HT-29 (cell line): ENCODE data around the gene SCFD2. TPM values are rescaled to one million over a fixed set of nuclear protein-coding genes. Genes with fewer than 3 reads are reported as not detected.

Source experiments
- DNase-seq: peaks from one replicate; pipeline ENCODE4 v3.0.0-alpha.2; 2015; ENCODE audit warnings: low spot score
- total RNA-seq: library from RNA; depleted of rRNA; stranded (reverse); fragments of >200 nt; shearing (Covaris generic); gene quantifications from 2 replicates; pipeline ENCODE4 v1.2.3, GENCODE V29; 2014

The SCFD2 gene
- total RNA-seq, 1 experiment from 2014 or later, result 33.1 TPM

GRCh38 chr4:52861171-52861823 lies 504.6 kb downstream of the SCFD2 start:
- no peak for DNase-seq

GRCh38 chr4:52860361-52860760 lies 505.5 kb downstream of the SCFD2 start:
- no peak for DNase-seq

- no peak for DNase-seq
These were observed 509.1 kb downstream of the SCFD2 start for GRCh38 chr4:52856801-52857200.

DNA sequence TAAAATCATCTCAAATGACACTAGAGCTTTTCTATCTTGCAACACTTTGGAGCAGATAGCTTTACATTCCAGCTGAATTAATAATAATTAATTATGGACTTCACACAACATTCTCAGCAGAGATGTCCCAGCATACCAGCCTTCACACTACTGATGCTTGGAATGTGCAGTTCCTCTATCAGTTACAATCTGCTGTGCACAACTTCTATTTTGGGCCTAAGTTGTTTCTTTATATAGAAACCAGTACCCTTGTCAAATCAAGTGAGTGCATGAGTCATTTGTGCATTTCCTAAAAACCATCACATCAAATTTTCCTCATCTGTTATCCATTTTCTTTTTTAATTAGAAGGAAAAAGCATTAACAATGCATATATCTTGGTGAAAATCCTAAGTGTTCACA lies 512.5 kb downstream of the SCFD2 start:
- no peak for DNase-seq

DNA sequence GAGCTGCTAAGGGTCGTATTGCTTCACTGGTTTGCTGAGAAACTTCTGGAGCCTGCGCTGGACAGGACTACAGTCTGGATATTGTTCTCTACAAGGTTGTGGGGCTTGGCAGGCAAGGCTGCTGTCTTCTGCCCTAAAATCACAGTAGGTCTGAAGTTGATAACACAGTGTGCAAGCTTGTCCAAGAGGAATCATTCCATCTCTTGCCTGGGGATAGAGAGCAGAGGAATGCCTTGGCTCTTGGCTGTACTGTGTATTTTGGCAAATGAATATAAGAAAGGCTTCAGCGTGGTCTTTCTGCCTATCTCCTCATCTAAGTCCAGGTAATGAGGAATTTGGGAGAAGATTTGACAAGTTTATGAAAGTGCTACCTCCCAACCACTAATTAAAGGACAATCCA lies 513.1 kb downstream of the SCFD2 start:
- DNase-seq, result no peak

- no peak for DNase-seq
These were observed 513.8 kb downstream of the SCFD2 start for GRCh38 chr4:52852041-52852440.

GRCh38 chr4:52850406-52851124 lies 515.3 kb downstream of the SCFD2 start:
- DNase-seq, result peak; percentile 5

DNA sequence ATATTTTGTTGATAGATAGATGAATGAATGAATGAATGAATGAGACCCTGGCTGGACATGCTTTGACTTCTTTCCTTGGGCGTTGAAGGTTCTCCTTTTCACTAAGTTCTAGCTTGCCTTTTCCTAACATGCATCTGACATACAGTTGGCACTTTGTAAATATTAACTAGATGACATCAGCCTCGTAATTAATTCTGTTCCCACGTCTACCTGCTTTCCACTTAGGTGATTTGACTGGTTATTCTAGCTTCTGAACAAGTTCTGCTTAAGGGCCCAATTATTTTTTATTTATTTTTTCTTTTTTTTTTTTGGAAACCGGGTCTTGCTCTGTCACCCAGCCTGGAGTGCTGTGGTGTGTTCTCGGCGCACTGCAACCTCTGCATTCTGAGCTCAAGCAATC lies 517.6 kb downstream of the SCFD2 start:
- peak; percentile 23 for DNase-seq

DNA sequence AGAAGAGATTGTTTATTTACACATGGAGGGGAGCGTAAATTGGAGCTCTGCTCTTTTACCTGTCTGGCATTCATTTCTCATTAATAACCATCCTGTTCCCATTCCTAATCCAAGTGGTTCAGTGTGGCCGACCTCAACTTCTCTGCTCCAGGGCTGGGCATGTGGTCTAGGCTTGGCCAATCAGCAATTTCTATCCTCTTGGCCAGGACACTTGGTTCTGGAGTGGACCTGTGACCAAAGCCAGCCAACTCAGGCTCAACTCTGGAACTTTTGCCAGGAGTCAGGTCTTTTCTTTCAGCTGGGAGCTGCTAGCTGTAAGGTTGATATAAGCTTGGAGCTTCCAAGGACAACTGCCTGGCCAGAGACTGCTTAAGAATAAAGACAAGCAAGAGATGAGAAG lies 519.4 kb downstream of the SCFD2 start:
- DNase-seq, result no peak

GRCh38 chr4:52844596-52844995 lies 521.3 kb downstream of the SCFD2 start:
- DNase-seq, result no peak

DNA sequence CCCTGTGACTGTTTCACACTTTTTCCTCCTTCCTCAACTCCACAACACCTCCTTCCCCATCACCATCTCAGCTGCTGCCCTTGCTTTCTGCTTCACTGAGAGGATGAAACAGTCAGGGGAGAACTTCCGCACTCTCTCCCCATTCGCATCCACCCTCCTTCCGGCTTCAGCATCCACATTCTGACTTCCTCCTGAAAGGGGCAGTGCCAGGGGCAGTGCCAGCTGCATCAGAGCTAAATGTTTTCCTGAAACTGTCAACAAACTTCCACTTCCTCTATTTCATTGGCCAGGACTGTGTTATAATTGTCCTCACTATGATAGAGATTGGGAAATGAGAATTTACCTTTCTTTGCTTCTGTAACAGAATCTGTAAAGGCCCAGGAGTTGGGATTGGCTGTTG lies 521.9 kb downstream of the SCFD2 start:
- no peak for DNase-seq

GRCh38 chr4:52843351-52843750 lies 522.5 kb downstream of the SCFD2 start:
- DNase-seq, result no peak

GRCh38 chr4:52842792-52843191 lies 523.1 kb downstream of the SCFD2 start:
- DNase-seq, result no peak

- no peak for DNase-seq
These were observed 524.0 kb downstream of the SCFD2 start for GRCh38 chr4:52841682-52842456.

DNA sequence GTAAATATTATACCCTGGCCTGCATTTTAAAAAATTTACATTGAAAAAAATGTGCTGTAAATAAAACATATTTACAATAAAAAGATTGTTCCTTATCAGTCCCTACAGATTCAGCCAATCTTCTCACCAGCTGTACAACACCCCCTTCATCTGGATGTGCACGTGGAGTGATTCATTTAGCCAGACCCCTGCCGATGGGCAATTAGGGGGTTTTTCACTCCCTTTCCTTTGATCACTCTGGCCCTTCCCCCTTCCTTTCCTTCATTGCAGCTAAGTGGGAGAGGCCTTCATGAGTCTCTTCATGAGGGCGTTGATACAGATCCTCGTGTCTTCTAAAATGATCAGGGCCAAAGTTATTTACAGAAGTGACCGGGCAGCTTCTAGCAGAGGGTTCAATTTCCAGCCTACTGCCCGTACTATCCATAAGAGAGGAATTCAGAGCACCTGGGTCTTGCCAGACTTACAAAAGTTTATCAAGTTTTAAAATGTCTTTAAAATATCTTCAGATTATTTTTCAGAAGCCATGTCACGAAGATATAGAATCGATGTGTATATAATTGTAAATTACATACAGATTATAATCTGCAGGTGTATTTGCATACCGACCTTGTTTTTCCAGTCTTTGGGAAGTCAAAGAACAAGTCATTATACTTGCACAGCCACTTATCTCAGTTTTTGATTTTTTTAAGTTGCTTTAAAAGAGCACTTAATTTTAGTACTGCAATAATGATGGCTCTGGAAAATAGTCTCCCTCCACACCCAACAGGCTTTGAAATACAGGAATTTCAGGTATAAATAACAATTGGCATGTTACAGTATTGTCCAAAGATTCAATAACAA lies 525.1 kb downstream of the SCFD2 start:
- no peak for DNase-seq

- DNase-seq, result no peak
These were observed 526.9 kb downstream of the SCFD2 start for GRCh38 chr4:52838729-52839586.

- DNase-seq, result no peak
These were observed 527.9 kb downstream of the SCFD2 start for GRCh38 chr4:52837716-52838558.

GRCh38 chr4:52836678-52837077 lies 529.2 kb downstream of the SCFD2 start:
- DNase-seq, result no peak

GRCh38 chr4:52836120-52836519 lies 529.7 kb downstream of the SCFD2 start:
- DNase-seq, result no peak
